H54 (cell line): ENCODE results near the gene SLC19A1.

Experiments used
- DNase-seq: peaks from one replicate; pipeline ENCODE4 v3.0.0; 2011; ENCODE audit warnings: low spot score, mixed read lengths; ENCODE audit not compliant: insufficient read length
- FAIRE-seq: peaks from 3 replicates; lab custom pipeline; 2011; peaks lifted over from hg19 to GRCh38; lab: Jason Lieb, UNC
- POLR2A ChIP-seq: IDR thresholded peaks from 2 replicates; pipeline ENCODE4 v1.6.1; 2011; ENCODE audit warnings: low read depth, mild to moderate bottlenecking, low read length

Gene SLC19A1

DNA sequence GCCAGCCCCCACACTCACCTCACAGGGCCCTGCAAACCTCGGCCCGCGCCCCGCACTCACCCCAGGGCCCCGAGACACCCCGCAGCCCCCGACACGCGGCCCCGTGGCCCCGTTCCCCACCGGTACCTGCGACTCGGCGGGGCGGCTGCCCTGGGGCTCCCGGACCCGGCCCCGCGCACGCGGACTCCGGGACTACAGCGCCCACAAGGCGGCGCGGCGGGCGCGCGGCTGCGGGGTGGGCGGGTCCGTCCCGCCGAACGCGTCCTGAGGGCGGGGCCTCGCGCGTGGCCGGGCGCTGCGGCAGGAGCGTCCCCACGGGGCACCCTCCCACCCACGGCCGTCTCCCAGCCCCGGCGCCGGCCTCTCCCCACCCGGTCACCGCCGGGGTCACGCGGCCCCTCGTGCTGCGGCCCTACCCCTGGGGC, at the start of gene SLC19A1:
Gene SLC19A1, minus strand, starts transcription at position 199 of the 425 bp plus-strand sequence. CDS start 4,481 bp downstream, outside the sequence.
- peak; percentile 64; the same call in 1 of the 2 replicates for TF ChIP-seq POLR2A
- DNase-seq (peak; percentile 99), FAIRE-seq (no peak)

GRCh38 chr21:45591619-45592207, 49.5 kb upstream of the SLC19A1 start:
- FAIRE-seq = no peak
- TF ChIP-seq POLR2A = no peak
- DNase-seq = no peak

GRCh38 chr21:45590726-45591618, 48.7 kb upstream of the SLC19A1 start:
- FAIRE-seq (no peak), DNase-seq (no peak)
- TF ChIP-seq POLR2A = no peak

DNA sequence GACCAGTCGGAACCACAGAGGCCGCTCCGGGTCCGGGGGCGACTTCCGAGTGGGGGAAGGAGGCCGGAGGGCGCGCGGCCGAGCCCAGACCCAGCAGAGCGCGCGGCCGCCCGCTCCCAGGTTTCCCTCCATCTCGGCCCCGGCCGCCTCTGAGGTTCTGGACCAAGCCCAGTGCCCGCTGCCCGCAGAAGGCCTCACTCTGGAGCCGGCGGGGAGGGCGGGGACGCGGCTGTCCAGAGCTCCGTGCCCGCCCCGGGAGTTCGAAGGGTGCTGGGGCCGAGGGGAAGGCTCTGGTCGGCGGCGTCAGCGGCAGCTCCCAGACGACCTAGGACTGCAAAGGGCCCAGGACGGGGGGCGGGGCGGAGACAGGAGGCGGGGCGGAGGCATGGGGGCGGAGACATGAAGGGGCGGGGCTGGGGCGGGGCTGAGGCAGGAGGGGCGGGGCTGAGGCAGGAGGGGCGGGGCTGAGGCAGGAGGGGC, 48.0 kb upstream of the SLC19A1 start:
- TF ChIP-seq POLR2A = no peak
- no peak for FAIRE-seq
- DNase-seq = no peak

DNA sequence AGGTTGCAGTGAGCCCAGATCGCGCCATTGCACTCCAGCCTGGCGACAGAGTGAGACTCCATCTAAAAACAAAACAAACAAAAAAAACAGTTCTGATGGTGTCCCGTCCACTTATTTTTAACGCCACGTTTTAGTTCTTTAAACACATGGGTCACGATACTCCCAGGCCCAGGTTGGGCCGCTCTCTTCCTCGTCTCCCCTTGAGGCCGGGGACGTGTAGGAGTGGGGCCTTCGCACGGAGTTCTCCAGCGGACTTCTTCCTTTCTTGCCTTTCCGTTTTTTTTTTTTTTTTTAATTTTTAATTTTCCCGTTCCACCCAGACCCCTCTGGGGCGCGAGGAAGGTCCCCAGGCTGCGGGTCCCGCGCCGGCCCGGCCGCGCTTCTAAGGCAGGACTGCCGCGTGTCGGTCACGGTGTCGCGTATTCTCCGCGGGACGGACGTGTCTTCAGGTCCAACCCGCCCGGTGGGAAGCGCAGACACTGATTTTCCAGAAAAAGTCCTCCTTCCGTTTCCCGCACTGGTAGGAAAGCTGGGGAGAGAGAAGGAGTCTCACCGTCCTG, 47.5 kb upstream of the SLC19A1 start:
- TF ChIP-seq POLR2A = no peak
- FAIRE-seq = no peak
- DNase-seq = no peak

- FAIRE-seq (no peak), DNase-seq (no peak)
- TF ChIP-seq POLR2A = no peak
Observed at GRCh38 chr21:45588871-45589491, 46.7 kb upstream of the SLC19A1 start.

- TF ChIP-seq POLR2A = no peak
- FAIRE-seq (no peak), DNase-seq (no peak)
Observed at GRCh38 chr21:45588086-45588825, 46.0 kb upstream of the SLC19A1 start.

DNA sequence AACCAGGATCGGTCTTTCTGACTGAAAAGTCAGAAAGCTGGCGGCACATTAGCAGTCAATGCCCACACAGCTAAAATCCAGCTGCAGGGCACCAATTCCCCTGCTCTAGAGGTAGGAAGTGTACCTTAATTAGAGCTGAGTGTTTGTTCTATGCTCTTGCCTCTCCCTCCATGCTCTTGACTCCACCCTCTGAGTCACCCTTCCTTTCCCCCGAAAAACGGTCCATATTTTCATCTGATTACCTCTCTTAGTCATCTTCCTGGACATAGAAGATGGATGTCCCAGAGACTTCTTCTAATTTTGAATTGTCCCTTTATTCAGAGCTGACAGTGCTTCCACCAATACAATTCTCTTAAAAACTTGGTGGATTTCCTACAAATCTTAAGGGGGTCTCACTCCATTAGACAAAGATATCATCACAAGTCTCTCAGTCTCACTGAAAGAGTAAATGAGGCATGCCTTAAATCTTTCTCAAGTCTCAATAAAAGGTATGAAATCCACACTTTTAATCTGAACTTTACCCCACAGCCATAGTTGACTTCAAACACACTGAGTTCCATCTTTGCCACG, 44.1 kb upstream of the SLC19A1 start:
- DNase-seq (no peak), FAIRE-seq (no peak)
- TF ChIP-seq POLR2A = no peak

DNA sequence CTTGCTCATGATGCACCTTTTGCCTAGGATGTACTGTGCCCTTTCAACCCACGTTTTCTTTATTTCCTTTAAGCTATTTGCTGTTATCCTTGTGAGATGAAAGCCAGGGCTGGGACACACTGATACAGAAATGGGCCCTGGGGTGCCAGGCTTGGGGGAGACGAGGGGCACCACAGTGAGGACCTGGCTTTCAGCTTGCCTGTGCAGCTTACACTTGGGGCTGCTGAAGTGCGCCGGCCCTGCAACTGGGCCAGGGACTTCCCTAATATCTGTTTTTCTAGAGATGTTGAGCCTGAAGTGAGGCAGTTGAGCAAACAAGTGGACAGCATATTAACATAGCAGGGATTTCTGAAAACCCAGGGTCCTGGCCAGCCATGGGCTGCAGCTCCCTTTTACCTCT, 42.5 kb upstream of the SLC19A1 start:
- TF ChIP-seq POLR2A = no peak
- DNase-seq (no peak), FAIRE-seq (no peak)

GRCh38 chr21:45583831-45584509, 41.7 kb upstream of the SLC19A1 start:
- no peak for DNase-seq
- no peak for FAIRE-seq
- TF ChIP-seq POLR2A = no peak

- no peak for DNase-seq
- no peak for TF ChIP-seq POLR2A
- FAIRE-seq = no peak
Observed at GRCh38 chr21:45582128-45582527, 39.9 kb upstream of the SLC19A1 start.

DNA sequence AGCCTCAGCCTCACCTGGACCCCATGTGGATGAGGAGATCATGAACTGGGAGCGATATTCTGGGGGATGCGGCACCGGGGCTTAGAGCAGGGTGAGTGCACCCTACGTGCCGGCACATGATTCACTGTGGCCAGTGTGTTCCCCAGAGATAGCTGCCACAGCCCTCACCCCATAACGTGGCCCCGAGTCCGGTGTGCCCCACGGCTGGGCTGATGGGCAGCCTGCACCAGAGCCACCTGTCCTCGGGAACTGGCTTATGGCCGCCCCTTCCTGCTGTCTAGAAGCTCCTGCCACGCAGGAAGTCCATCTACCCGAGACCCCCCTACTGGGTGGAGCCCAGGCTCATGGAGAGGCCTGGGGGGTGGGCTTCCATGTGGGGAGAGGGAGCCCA, 39.1 kb upstream of the SLC19A1 start:
- no peak for FAIRE-seq
- no peak for TF ChIP-seq POLR2A

More for the DNA sequence above, 39.1 kb upstream of the SLC19A1 start:
- DNase-seq = no peak
